Breast epithelium (tissue), 4 donors: ENCODE data around the gene DGKI. TPM values are rescaled to one million over a fixed set of nuclear protein-coding genes. Genes with fewer than 3 reads are reported as not detected.

ENCODE experiments used
- DNase-seq, 2 donors: peaks; one replicate each; pipeline ENCODE4 v3.0.0-alpha.2; 2019; ENCODE audit warnings: low spot score in 2 of 2
- H3K27ac ChIP-seq, 2 donors: fragments of 200-600 bp; sonication (generic) in 1 of 2; one replicate each; pipeline ENCODE4 v1.5.1; 2016 to 2019; ENCODE audit warnings: mild to moderate bottlenecking in 1 of 2
- H3K27me3 ChIP-seq, 2 donors: fragments of 200-600 bp; sonication (generic) in 1 of 2; one replicate each; pipeline versions ENCODE4 v1.5.1 to v1.6.0; 2017 to 2019; ENCODE audit warnings: control low read depth in 1 of 2, mild to moderate bottlenecking in 1 of 2
- H3K36me3 ChIP-seq: fragments of 200-600 bp; one replicate; pipeline ENCODE4 v1.5.1; 2019
- H3K4me1 ChIP-seq, 2 donors: fragments of 200-600 bp; sonication (generic); one replicate each; pipeline ENCODE4 v1.5.1; 2016 to 2019; ENCODE audit warnings: control low read depth in 1 of 2
- H3K4me3 ChIP-seq, 3 donors: fragments of 200-600 bp; sonication (generic); 1 replicate in 2 of 3; 2 replicates in 1 of 3; pipeline ENCODE4 v1.5.1; 2016 to 2019; ENCODE audit warnings: mild to moderate bottlenecking in 3 of 3, moderate library complexity in 2 of 3
- H3K9me3 ChIP-seq, 2 donors: fragments of 200-600 bp; sonication (generic) in 1 of 2; one replicate each; pipeline ENCODE4 v1.5.1; 2016 to 2019; ENCODE audit warnings: control low read depth in 1 of 2
- CTCF ChIP-seq, 3 donors: fragments of 450-650 bp; IDR thresholded peaks; one replicate each; pipeline ENCODE4 v1.5.1; 2016 to 2017; ENCODE audit warnings: antibody characterized with exemption in 3 of 3, mild to moderate bottlenecking in 3 of 3, moderate library complexity in 3 of 3
- POLR2A ChIP-seq: fragments of 450-650 bp; IDR thresholded peaks from one replicate; pipeline ENCODE4 v1.6.1; 2016; ENCODE audit warnings: antibody characterized with exemption, mild to moderate bottlenecking, moderate library complexity
- POLR2AphosphoS5 ChIP-seq, 3 donors: sonication (generic); formaldehyde crosslinking; IDR thresholded peaks; one replicate each; pipeline ENCODE4 v1.6.1; 2017; ENCODE audit warnings: antibody characterized with exemption in 3 of 3
- intact Hi-C: fragments of 100-400 bp; cut with DNase I; formaldehyde crosslinking; loops from one replicate; pipeline ENCODE4 v1.15.1; 2023; ENCODE audit warnings: low total_unique reads
- total RNA-seq, 3 donors: library from RNA; depleted of rRNA; stranded (reverse); fragments of >200 nt; gene quantifications; one replicate each; pipeline ENCODE4 v1.1.0, GENCODE V29; 2016

The DGKI gene
- total RNA-seq, 3 donors from 2014 or later: 2.7 to 4.1 (median 2.9) TPM

DNA sequence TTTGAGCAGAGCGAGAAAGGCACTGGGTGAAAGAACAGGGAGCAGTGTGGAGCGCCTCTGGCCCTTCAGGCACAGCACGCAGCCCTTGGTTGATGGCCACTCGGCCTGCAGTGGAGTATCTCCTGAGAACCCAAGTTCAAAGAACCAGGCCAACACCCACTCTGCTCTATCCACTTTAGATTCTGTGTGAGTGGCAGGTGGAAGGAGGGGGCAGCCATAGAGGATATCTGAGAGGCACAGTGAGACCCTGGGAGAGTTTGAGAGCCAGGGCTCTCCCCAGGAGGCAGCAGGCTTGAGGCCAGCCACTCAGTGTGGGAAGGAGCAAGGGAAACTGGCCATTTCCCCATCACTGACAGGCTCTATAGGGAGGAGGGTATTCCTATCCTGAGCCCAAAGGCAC, 450.7 kb downstream of the DGKI start:
- H3K9me3 ChIP-seq: no peaks in the 10 kb centered on the region
- no peaks in the 10 kb centered on the region for H3K36me3 ChIP-seq
- no peaks in the 10 kb centered on the region for H3K27me3 ChIP-seq
- TF ChIP-seq POLR2AphosphoS5 (IDR thresholded peaks at IDR 0.05) (no peak), POLR2A (no peak), CTCF (IDR thresholded peaks at IDR 0.05) (no peak)
- intact Hi-C loops: no loop called here
- no peak overlapping the region for H3K27ac ChIP-seq
- H3K4me3 ChIP-seq: no peak overlapping the region
- H3K4me1 ChIP-seq: no peaks in the 10 kb centered on the region
- DNase-seq: no peak

- DNase-seq: no peak
- Histone ChIP-seq H3K27ac (no peak overlapping the region), H3K9me3 (no peaks in the 10 kb centered on the region), H3K4me3 (no peak overlapping the region), H3K4me1 (no peaks in the 10 kb centered on the region), H3K36me3 (no peaks in the 10 kb centered on the region), H3K27me3 (no peaks in the 10 kb centered on the region)
- TF ChIP-seq POLR2A (no peak), CTCF (IDR thresholded peaks at IDR 0.05) (no peak), POLR2AphosphoS5 (IDR thresholded peaks at IDR 0.05) (no peak)
- intact Hi-C loops: no loop called here
Measured at GRCh38 chr7:137395420-137395819, 451.4 kb downstream of the DGKI start.

DNA sequence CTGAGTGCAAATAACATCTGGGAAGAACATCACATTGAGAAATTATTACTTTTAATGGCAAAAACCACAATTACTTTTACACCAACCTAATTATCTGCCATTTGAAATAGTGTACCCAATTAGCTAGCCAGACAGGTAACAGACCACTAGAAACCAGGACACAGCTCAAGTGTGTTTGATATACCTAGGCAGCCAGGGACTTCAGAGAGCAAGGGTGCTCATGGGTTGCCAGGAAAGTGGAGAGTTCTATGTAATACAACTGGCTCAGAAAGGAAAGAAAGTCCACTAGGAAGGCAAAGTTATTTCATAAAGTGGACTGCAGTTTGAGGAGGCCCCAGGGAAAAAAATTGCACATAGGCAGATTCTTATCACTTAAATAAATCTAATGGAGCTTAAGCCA, 453.2 kb downstream of the DGKI start:
- no peaks in the 10 kb centered on the region for H3K4me1 ChIP-seq
- H3K27me3 ChIP-seq: no peaks in the 10 kb centered on the region
- no peaks in the 10 kb centered on the region for H3K36me3 ChIP-seq
- H3K4me3 ChIP-seq: no peak overlapping the region
- no peaks in the 10 kb centered on the region for H3K9me3 ChIP-seq
- intact Hi-C loops: no loop called here
- no peak for DNase-seq
- TF ChIP-seq POLR2A (no peak), CTCF (IDR thresholded peaks at IDR 0.05) (no peak), POLR2AphosphoS5 (IDR thresholded peaks at IDR 0.05) (no peak)
- H3K27ac ChIP-seq: no peak overlapping the region

GRCh38 chr7:137390076-137390475, 456.7 kb downstream of the DGKI start:
- DNase-seq: no peak
- no peak for TF ChIP-seq POLR2A
- TF ChIP-seq CTCF (IDR thresholded peaks at IDR 0.05): no peak
- TF ChIP-seq POLR2AphosphoS5 (IDR thresholded peaks at IDR 0.05): no peak
- no peaks in the 10 kb centered on the region for H3K27me3 ChIP-seq
- H3K27ac ChIP-seq: no peak overlapping the region
- intact Hi-C loops: no loop called here
- no peaks in the 10 kb centered on the region for H3K9me3 ChIP-seq
- H3K36me3 ChIP-seq: no peaks in the 10 kb centered on the region
- H3K4me1 ChIP-seq: no peaks in the 10 kb centered on the region
- H3K4me3 ChIP-seq: no peak overlapping the region

DNA sequence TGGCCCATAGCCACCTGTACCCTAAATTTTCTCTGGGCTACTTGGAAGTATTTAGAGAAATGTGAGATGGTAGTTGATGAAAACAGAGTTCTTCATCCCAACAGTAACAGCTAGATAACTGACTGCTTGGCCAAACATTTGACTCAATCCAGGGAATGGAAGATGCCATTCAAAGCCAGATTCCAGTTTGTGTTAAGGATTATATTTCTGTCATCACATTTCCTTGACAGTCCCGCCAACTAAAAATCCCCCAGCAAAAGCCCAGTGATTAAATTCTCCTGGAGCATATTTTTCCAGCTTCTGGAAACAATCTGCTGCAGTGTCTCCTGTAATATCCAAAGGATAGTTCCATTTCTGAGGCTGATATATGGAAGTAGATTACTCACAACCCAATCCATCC, 457.9 kb downstream of the DGKI start:
- Histone ChIP-seq H3K27ac (no peak overlapping the region), H3K27me3 (no peaks in the 10 kb centered on the region), H3K4me3 (no peak overlapping the region), H3K4me1 (no peaks in the 10 kb centered on the region), H3K36me3 (no peaks in the 10 kb centered on the region), H3K9me3 (no peaks in the 10 kb centered on the region)
- DNase-seq: no peak
- intact Hi-C loops: no loop called here
- no peak for TF ChIP-seq POLR2A
- TF ChIP-seq CTCF (IDR thresholded peaks at IDR 0.05): no peak
- TF ChIP-seq POLR2AphosphoS5 (IDR thresholded peaks at IDR 0.05): no peak
